Brain microvascular endothelial cell (primary cell): Measurements from ENCODE around the gene LPAR5.

ENCODE experiments used
- DNase-seq: peaks from one replicate; pipeline ENCODE4 v3.0.0-alpha.2; 2020
- H3K27ac ChIP-seq: fragments of 250-450 bp; sonication (Bioruptor Pico); 2 replicates; pipeline ENCODE4 v1.5.1; 2020; ENCODE audit warnings: mild to moderate bottlenecking, moderate library complexity
- H3K27me3 ChIP-seq: fragments of 250-450 bp; sonication (Bioruptor Pico); replicated peaks from 2 replicates; pipeline ENCODE4 v1.5.1; 2020; ENCODE audit warnings: mild to moderate bottlenecking
- H3K36me3 ChIP-seq: fragments of 250-450 bp; sonication (Bioruptor Pico); replicated peaks from 2 replicates; pipeline ENCODE4 v1.5.1; 2020; ENCODE audit warnings: mild to moderate bottlenecking
- H3K4me3 ChIP-seq: 2 replicates; pipeline ENCODE4 v1.5.1; 2011; ENCODE audit warnings: low read depth, mild to moderate bottlenecking, control low read depth, low read length, moderate library complexity
- CTCF ChIP-seq: IDR thresholded peaks from 2 replicates; pipeline ENCODE4 v1.5.1; 2011; ENCODE audit warnings: low read depth, mild to moderate bottlenecking, moderate library complexity, low read length, control low read depth, inconsistent platforms; ENCODE audit errors: missing control alignments
- in situ Hi-C: cut with HindIII; loops from 2 replicates; pipeline ENCODE4 v1.10.0; 2017; ENCODE audit warnings: low sequenced_read_pairs, low pct_ligation_motif_present

The LPAR5 gene

GRCh38 chr12:6582959-6583358, 52.8 kb downstream of the LPAR5 start:
- H3K4me3 ChIP-seq, result no peak overlapping the region
- H3K27me3 ChIP-seq, result no peaks in the 10 kb centered on the region
- DNase-seq, result no peak
- H3K36me3 ChIP-seq, result peaks cover 82% of the 10 kb centered on the region
- in situ Hi-C loops, result no loop called here
- no peak overlapping the region for H3K27ac ChIP-seq
- TF ChIP-seq CTCF, result no peak

- Histone ChIP-seq H3K4me3 (no peak overlapping the region), H3K27me3 (no peaks in the 10 kb centered on the region), H3K27ac (no peak overlapping the region), H3K36me3 (peaks cover 82% of the 10 kb centered on the region)
- TF ChIP-seq CTCF, result peak; percentile 47
- no peak for DNase-seq
- in situ Hi-C loops, result no loop called here
These were observed 53.6 kb downstream of the LPAR5 start for GRCh38 chr12:6582196-6582595.

- DNase-seq, result no peak
- no peak overlapping the region for H3K4me3 ChIP-seq
- no peak overlapping the region for H3K27ac ChIP-seq
- in situ Hi-C loops, result no loop called here
- no peaks in the 10 kb centered on the region for H3K27me3 ChIP-seq
- no peak for TF ChIP-seq CTCF
- H3K36me3 ChIP-seq, result peaks cover 67% of the 10 kb centered on the region
These were observed 60.1 kb downstream of the LPAR5 start for GRCh38 chr12:6575648-6576047.

GRCh38 chr12:6574576-6575295, 61.0 kb downstream of the LPAR5 start:
- H3K36me3 ChIP-seq, result peaks cover 67% of the 10 kb centered on the region
- in situ Hi-C loops, result no loop called here
- no peak overlapping the region for H3K27ac ChIP-seq
- TF ChIP-seq CTCF, result no peak
- H3K4me3 ChIP-seq, result no peak overlapping the region
- H3K27me3 ChIP-seq, result no peaks in the 10 kb centered on the region
- no peak for DNase-seq

- no peak for DNase-seq
- H3K27ac ChIP-seq, result no peak overlapping the region
- in situ Hi-C loops, result no loop called here
- H3K36me3 ChIP-seq, result peaks cover 63% of the 10 kb centered on the region
- no peaks in the 10 kb centered on the region for H3K27me3 ChIP-seq
- TF ChIP-seq CTCF, result no peak
- no peak overlapping the region for H3K4me3 ChIP-seq
These were observed 62.8 kb downstream of the LPAR5 start for GRCh38 chr12:6573001-6573400.
